DMS114 treated with DMSO at 0.1 percent for 48 hours (cell line): ENCODE measurements around the gene SLC9A3.

Experiments used
- DNase-seq: peaks from one replicate; lab custom pipeline; 2025; ENCODE audit not compliant: unreplicated experiment; lab: John Stamatoyannopoulos, UW

The SLC9A3 gene

GRCh38 chr5:446066-446882 lies 78.0 kb downstream of the SLC9A3 start:
- no peak for DNase-seq

GRCh38 chr5:445591-445990 lies 78.7 kb downstream of the SLC9A3 start:
- no peak for DNase-seq

GRCh38 chr5:444226-444625 lies 80.0 kb downstream of the SLC9A3 start:
- no peak for DNase-seq

GRCh38 chr5:443239-444151 lies 80.8 kb downstream of the SLC9A3 start:
- DNase-seq, result no peak

GRCh38 chr5:442335-443238 lies 81.7 kb downstream of the SLC9A3 start, which contains the start of gene EXOC3:
Gene EXOC3 (plus strand): TSS chr5:443176. CDS start chr5:446206, 3,030 bp downstream.
- DNase-seq, result peak; percentile 9

- no peak for DNase-seq
Observed at GRCh38 chr5:441996-442334, 82.3 kb downstream of the SLC9A3 start.

- no peak for DNase-seq
Observed at GRCh38 chr5:440401-441201, 83.6 kb downstream of the SLC9A3 start.

- DNase-seq, result no peak
Observed at GRCh38 chr5:439636-440035, 84.6 kb downstream of the SLC9A3 start.

GRCh38 chr5:439181-439580 lies 85.1 kb downstream of the SLC9A3 start:
- no peak for DNase-seq

- no peak for DNase-seq
Observed at GRCh38 chr5:438481-438981, 85.7 kb downstream of the SLC9A3 start.

- no peak for DNase-seq
Observed at GRCh38 chr5:437281-437771, 86.9 kb downstream of the SLC9A3 start.

GRCh38 chr5:436641-436975 lies 87.6 kb downstream of the SLC9A3 start:
- no peak for DNase-seq

GRCh38 chr5:435961-436640 lies 88.1 kb downstream of the SLC9A3 start:
- DNase-seq, result peak; percentile 7

- no peak for DNase-seq
Observed at GRCh38 chr5:435156-435790, 89.0 kb downstream of the SLC9A3 start.

- DNase-seq, result no peak
Observed at GRCh38 chr5:434443-435146, 89.7 kb downstream of the SLC9A3 start.

GRCh38 chr5:433836-434235 lies 90.4 kb downstream of the SLC9A3 start:
- DNase-seq, result no peak

GRCh38 chr5:432928-433791 lies 91.1 kb downstream of the SLC9A3 start:
- DNase-seq, result no peak
